GM23338 (cell line): Measurements from ENCODE around the gene TSPEAR. TPM values are rescaled to one million over a fixed set of nuclear protein-coding genes. Genes with fewer than 3 reads are reported as not detected.

Source experiments
- ATAC-seq: fragments of 200-7000 bp; cut with Tn5 transposase; 3 replicates; pipeline ENCODE4 v1.9.1; 2020
- DNase-seq: peaks from one replicate; pipeline ENCODE4 v3.0.0-alpha.2; 2015; ENCODE audit warnings: low spot score
- H2AFZ ChIP-seq: fragments of 200-600 bp; sonication (generic); 2 replicates; pipeline ENCODE4 v1.8.0; 2016; ENCODE audit warnings: antibody characterized with exemption, mild to moderate bottlenecking, moderate library complexity
- H3F3A ChIP-seq: fragments of 200-600 bp; sonication (generic); replicated peaks from 2 replicates; pipeline ENCODE4 v1.8.0; 2017; ENCODE audit warnings: antibody characterized with exemption, mixed run types, low read depth
- H3K27ac ChIP-seq: fragments of 200-600 bp; sonication (generic); 2 replicates; pipeline ENCODE4 v1.6.1; 2016; ENCODE audit warnings: low read depth
- H3K27me3 ChIP-seq: fragments of 200-600 bp; sonication (generic); 2 replicates; pipeline ENCODE4 v1.8.0; 2016; ENCODE audit warnings: mild to moderate bottlenecking, mixed run types, moderate library complexity; ENCODE audit not compliant: insufficient read depth
- H3K36me3 ChIP-seq: fragments of 200-600 bp; sonication (generic); 2 replicates; pipeline ENCODE4 v1.8.0; 2016; ENCODE audit warnings: mild to moderate bottlenecking; ENCODE audit not compliant: insufficient read depth
- H3K4me1 ChIP-seq: fragments of 200-600 bp; sonication (generic); 2 replicates; pipeline ENCODE4 v1.8.0; 2016; ENCODE audit warnings: mild to moderate bottlenecking, moderate library complexity; ENCODE audit not compliant: insufficient read depth
- H3K4me2 ChIP-seq: fragments of 200-600 bp; sonication (generic); 2 replicates; pipeline ENCODE4 v1.7.1; 2017; ENCODE audit warnings: mixed run types
- H3K4me3 ChIP-seq: fragments of 200-600 bp; sonication (generic); 2 replicates; pipeline ENCODE4 v1.6.1; 2016; ENCODE audit warnings: mixed run types
- H3K79me2 ChIP-seq: fragments of 200-600 bp; sonication (generic); replicated peaks from 2 replicates; pipeline ENCODE4 v1.8.0; 2017; ENCODE audit warnings: mild to moderate bottlenecking; ENCODE audit not compliant: insufficient read depth
- H3K9me2 ChIP-seq: fragments of 200-600 bp; sonication (generic); 2 replicates; pipeline ENCODE4 v1.8.0; 2017; ENCODE audit not compliant: insufficient read depth
- H4K20me1 ChIP-seq: fragments of 200-600 bp; sonication (generic); replicated peaks from 2 replicates; pipeline ENCODE4 v1.8.0; 2017; ENCODE audit warnings: mild to moderate bottlenecking; ENCODE audit not compliant: insufficient read depth
- H3K27ac Mint-ChIP-seq: 2 replicates; pipeline ENCODE4 v1.8.0; 2020; ENCODE audit warnings: inconsistent platforms, mild to moderate bottlenecking, moderate library complexity, mixed read lengths
- H3K27me3 Mint-ChIP-seq: 3 replicates; pipeline ENCODE4 v1.8.0; 2022; ENCODE audit warnings: low read depth, mild to moderate bottlenecking, moderate library complexity, mixed read lengths, inconsistent platforms; ENCODE audit not compliant: insufficient read depth, poor library complexity
- H3K36me3 Mint-ChIP-seq: 3 replicates; pipeline ENCODE4 v1.8.0; 2021; ENCODE audit warnings: low read depth, mild to moderate bottlenecking, inconsistent platforms, moderate library complexity, mixed read lengths
- H3K4me1 Mint-ChIP-seq: 3 replicates; pipeline ENCODE4 v1.8.0; 2020; ENCODE audit warnings: mild to moderate bottlenecking, inconsistent platforms, mixed read lengths
- H3K4me3 Mint-ChIP-seq: 3 replicates; pipeline ENCODE4 v1.8.0; 2021; ENCODE audit warnings: moderate library complexity, mild to moderate bottlenecking, inconsistent platforms, mixed read lengths
- H3K9me3 Mint-ChIP-seq: 3 replicates; pipeline ENCODE4 v1.8.0; 2020; ENCODE audit warnings: moderate library complexity, mild to moderate bottlenecking, inconsistent platforms, mixed read lengths
- CREB1 ChIP-seq: fragments of 250-450 bp; sonication (Bioruptor Pico); IDR thresholded peaks from 2 replicates; pipeline ENCODE4 v1.5.0; 2020; ENCODE audit warnings: low read depth, mild to moderate bottlenecking, moderate library complexity
- EZH2phosphoT487 ChIP-seq: fragments of 200-600 bp; sonication (generic); IDR thresholded peaks from one replicate; pipeline ENCODE4 v1.8.1; 2018; ENCODE audit warnings: antibody characterized with exemption; ENCODE audit not compliant: unreplicated experiment
- JUNB ChIP-seq: IDR thresholded peaks from one replicate; pipeline ENCODE4 v1.6.1; 2016; ENCODE audit warnings: antibody characterized with exemption; ENCODE audit not compliant: unreplicated experiment
- NANOG ChIP-seq: IDR thresholded peaks from 2 replicates; pipeline ENCODE4 v1.6.1; 2016; ENCODE audit warnings: antibody characterized with exemption, borderline replicate concordance
- POLR2AphosphoS5 ChIP-seq: IDR thresholded peaks from 2 replicates; pipeline ENCODE4 v1.6.1; 2016; ENCODE audit warnings: antibody characterized with exemption, low read depth
- STAT1 ChIP-seq: IDR thresholded peaks from one replicate; pipeline ENCODE4 v1.6.1; 2016; ENCODE audit warnings: antibody characterized with exemption; ENCODE audit not compliant: unreplicated experiment
- ZNF114 ChIP-seq: fragments of 250-450 bp; sonication (Bioruptor Pico); IDR thresholded peaks from 2 replicates; pipeline ENCODE4 v1.5.0; 2020; ENCODE audit warnings: mild to moderate bottlenecking, moderate library complexity
- polyA plus RNA-seq: library from polyadenylated mRNA; unstranded; fragments of >200 nt; fragmentation: Nextera tagmentation; extraction: Ambion mirVana; gene quantifications from 2 replicates; pipeline ENCODE4 v1.2.1, GENCODE V29; 2016
- total RNA-seq: library from RNA; depleted of rRNA; stranded (reverse); fragments of >200 nt; shearing (Covaris generic); gene quantifications from 2 replicates; pipeline ENCODE4 v1.2.3, GENCODE V29; 2014
- TF ChIP-seq, protein P1 (sequence below), 2 experiments: fragments of 200-600 bp in 1 of 2; sonication (generic) in 1 of 2; conservative IDR thresholded peaks; 2 replicates each; pipeline versions ENCODE4 v1.5.1 to v1.6.1; 2016 to 2017; ENCODE audit warnings: antibody characterized with exemption in 2 of 2, low read depth in 2 of 2, mild to moderate bottlenecking in 2 of 2, moderate library complexity in 1 of 2
- TF ChIP-seq, protein P2 (sequence below): fragments of 250-450 bp; sonication (Bioruptor Pico); IDR thresholded peaks from 2 replicates; pipeline ENCODE4 v1.5.0; 2020; ENCODE audit warnings: mild to moderate bottlenecking, moderate library complexity

Gene TSPEAR
- total and polyA plus RNA-seq, 2 experiments from 2014 or later: 0.35 to 0.92 TPM

DNA sequence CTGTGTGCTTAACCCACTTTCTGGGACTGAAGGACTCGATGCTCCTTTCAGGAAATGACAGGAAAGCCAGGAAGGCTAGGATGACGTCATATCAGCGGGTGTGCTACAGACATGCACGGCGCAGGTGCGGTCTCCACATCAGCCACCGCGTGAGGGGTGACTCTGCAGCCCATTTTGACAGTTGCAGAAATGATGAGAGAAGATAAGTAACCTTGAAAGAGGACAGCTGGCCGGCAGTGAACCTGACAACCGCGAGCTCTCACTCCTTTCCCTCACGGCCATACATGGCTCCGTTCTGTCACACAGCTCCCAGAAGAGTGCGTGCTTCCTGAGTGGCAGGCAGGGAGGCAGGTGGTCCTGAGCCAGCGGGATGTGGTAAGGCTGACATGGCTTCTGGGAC, 129.3 kb downstream of the TSPEAR start:
- no peaks in the 10 kb centered on the region for H3K9me2 ChIP-seq
- ATAC-seq: no peak
- no peaks in the 10 kb centered on the region for H3K27me3 ChIP-seq
- H3K4me1 Mint-ChIP-seq: peaks cover 7% of the 10 kb centered on the region
- H3K4me3 ChIP-seq: no peak overlapping the region
- H3K4me3 Mint-ChIP-seq: no peak overlapping the region
- no peaks in the 10 kb centered on the region for H3K4me1 ChIP-seq
- H3K27ac Mint-ChIP-seq: no peak overlapping the region
- H3K27me3 Mint-ChIP-seq: peaks cover 13% of the 10 kb centered on the region
- H3K36me3 Mint-ChIP-seq: peaks cover 3% of the 10 kb centered on the region; the same call in 2 of the 3 replicates
- H2AFZ ChIP-seq: no peak overlapping the region
- TF ChIP-seq NANOG (no peak), ZNF114 (CRISPR knock-in tag) (no peak), JUNB (no peak), CREB1 (CRISPR knock-in tag) (no peak), POLR2AphosphoS5 (no peak), STAT1 (no peak), EZH2phosphoT487 (no peak)
- TF ChIP-seq, protein P1, sequence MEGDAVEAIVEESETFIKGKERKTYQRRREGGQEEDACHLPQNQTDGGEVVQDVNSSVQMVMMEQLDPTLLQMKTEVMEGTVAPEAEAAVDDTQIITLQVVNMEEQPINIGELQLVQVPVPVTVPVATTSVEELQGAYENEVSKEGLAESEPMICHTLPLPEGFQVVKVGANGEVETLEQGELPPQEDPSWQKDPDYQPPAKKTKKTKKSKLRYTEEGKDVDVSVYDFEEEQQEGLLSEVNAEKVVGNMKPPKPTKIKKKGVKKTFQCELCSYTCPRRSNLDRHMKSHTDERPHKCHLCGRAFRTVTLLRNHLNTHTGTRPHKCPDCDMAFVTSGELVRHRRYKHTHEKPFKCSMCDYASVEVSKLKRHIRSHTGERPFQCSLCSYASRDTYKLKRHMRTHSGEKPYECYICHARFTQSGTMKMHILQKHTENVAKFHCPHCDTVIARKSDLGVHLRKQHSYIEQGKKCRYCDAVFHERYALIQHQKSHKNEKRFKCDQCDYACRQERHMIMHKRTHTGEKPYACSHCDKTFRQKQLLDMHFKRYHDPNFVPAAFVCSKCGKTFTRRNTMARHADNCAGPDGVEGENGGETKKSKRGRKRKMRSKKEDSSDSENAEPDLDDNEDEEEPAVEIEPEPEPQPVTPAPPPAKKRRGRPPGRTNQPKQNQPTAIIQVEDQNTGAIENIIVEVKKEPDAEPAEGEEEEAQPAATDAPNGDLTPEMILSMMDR (conservative IDR thresholded peaks at IDR 0.05; ENCODE audit: low read depth in 2 of 2): no peak
- TF ChIP-seq, protein P2, sequence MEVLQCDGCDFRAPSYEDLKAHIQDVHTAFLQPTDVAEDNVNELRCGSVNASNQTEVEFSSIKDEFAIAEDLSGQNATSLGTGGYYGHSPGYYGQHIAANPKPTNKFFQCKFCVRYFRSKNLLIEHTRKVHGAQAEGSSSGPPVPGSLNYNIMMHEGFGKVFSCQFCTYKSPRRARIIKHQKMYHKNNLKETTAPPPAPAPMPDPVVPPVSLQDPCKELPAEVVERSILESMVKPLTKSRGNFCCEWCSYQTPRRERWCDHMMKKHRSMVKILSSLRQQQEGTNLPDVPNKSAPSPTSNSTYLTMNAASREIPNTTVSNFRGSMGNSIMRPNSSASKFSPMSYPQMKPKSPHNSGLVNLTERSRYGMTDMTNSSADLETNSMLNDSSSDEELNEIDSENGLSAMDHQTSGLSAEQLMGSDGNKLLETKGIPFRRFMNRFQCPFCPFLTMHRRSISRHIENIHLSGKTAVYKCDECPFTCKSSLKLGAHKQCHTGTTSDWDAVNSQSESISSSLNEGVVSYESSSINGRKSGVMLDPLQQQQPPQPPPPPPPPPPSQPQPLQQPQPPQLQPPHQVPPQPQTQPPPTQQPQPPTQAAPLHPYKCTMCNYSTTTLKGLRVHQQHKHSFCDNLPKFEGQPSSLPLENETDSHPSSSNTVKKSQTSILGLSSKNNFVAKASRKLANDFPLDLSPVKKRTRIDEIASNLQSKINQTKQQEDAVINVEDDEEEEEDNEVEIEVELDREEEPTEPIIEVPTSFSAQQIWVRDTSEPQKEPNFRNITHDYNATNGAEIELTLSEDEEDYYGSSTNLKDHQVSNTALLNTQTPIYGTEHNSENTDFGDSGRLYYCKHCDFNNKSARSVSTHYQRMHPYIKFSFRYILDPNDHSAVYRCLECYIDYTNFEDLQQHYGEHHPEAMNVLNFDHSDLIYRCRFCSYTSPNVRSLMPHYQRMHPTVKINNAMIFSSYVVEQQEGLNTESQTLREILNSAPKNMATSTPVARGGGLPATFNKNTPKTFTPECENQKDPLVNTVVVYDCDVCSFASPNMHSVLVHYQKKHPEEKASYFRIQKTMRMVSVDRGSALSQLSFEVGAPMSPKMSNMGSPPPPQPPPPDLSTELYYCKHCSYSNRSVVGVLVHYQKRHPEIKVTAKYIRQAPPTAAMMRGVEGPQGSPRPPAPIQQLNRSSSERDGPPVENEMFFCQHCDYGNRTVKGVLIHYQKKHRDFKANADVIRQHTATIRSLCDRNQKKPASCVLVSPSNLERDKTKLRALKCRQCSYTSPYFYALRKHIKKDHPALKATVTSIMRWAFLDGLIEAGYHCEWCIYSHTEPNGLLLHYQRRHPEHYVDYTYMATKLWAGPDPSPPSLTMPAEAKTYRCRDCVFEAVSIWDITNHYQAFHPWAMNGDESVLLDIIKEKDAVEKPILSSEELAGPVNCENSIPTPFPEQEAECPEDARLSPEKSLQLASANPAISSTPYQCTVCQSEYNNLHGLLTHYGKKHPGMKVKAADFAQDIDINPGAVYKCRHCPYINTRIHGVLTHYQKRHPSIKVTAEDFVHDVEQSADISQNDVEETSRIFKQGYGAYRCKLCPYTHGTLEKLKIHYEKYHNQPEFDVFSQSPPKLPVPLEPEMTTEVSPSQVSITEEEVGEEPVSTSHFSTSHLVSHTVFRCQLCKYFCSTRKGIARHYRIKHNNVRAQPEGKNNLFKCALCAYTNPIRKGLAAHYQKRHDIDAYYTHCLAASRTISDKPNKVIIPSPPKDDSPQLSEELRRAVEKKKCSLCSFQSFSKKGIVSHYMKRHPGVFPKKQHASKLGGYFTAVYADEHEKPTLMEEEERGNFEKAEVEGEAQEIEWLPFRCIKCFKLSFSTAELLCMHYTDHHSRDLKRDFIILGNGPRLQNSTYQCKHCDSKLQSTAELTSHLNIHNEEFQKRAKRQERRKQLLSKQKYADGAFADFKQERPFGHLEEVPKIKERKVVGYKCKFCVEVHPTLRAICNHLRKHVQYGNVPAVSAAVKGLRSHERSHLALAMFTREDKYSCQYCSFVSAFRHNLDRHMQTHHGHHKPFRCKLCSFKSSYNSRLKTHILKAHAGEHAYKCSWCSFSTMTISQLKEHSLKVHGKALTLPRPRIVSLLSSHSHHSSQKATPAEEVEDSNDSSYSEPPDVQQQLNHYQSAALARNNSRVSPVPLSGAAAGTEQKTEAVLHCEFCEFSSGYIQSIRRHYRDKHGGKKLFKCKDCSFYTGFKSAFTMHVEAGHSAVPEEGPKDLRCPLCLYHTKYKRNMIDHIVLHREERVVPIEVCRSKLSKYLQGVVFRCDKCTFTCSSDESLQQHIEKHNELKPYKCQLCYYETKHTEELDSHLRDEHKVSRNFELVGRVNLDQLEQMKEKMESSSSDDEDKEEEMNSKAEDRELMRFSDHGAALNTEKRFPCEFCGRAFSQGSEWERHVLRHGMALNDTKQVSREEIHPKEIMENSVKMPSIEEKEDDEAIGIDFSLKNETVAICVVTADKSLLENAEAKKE: no peak
- no peak overlapping the region for H3K27ac ChIP-seq
- no peaks in the 10 kb centered on the region for H4K20me1 ChIP-seq
- no peaks in the 10 kb centered on the region for H3K36me3 ChIP-seq
- H3K9me3 Mint-ChIP-seq: peaks cover 20% of the 10 kb centered on the region
- H3K79me2 ChIP-seq: no peaks in the 10 kb centered on the region
- no peak for DNase-seq
- no peaks in the 10 kb centered on the region for H3F3A ChIP-seq
- no peak overlapping the region for H3K4me2 ChIP-seq
